ENCODE measurements around the gene TMEM170A. TPM values are rescaled to one million over a fixed set of nuclear protein-coding genes. Genes with fewer than 3 reads are reported as not detected.
"Not testable (repeated sequence)": the region's sequence is repeated elsewhere in the genome, so short reads cannot be mapped to it uniquely, and the experiment has no call there.

Gene TMEM170A, protein sequence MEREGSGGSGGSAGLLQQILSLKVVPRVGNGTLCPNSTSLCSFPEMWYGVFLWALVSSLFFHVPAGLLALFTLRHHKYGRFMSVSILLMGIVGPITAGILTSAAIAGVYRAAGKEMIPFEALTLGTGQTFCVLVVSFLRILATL
- 10 to 100 TPM; 50.7 to 54.3 TPM for total RNA-seq
- polyA plus RNA-seq = 10 to 100 TPM; 40.6 to 44.1 TPM

DNA sequence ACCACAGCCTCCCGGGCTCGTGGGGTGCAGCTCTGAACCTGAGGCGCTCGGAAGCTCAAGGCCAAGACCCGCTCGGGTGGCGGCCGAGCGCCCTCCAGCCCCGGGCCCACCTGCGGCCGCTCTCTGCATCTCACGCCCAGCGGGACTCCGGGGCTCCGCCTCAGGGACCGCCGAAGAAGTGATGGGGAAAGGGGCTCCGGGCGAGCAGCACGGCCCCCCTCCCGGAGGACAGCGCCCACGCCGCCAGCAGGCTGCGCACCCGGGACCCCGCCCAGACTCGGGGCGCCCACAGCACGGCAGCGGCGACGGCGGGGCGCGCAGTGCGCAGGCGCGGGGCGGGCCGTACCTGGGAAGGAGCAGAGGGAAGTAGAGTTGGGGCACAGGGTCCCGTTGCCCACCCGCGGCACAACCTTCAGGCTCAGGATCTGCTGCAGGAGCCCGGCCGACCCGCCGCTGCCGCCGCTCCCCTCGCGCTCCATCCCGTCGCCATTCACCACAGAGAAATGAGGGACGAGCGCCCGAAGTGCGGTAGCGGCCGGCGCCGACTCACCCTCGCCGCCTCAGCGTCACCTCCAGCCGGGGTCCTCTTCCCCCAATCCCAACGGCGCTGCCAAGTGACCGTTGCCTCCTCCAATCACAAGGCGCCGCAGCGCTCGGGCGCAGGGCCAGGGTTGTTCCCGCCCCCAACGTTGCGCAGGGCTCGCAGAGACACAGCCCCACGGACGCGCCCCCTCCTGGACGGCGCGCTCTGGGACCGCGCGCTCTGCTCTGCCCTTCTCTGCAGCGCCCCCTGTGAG is at the start of gene TMEM170A:
Gene TMEM170A (minus strand): TSS at position 568 of the 797 bp plus-strand sequence. CDS start 89 bp downstream, at position 479.
- Histone ChIP-seq H3K36me3 (ENCODE audit: insufficient read depth, low read length) (no peaks in the 10 kb centered on the region), H3K9me3 (ENCODE audit: control insufficient read depth in 1 of 2, low read length in 2 of 2) (no peaks in the 10 kb centered on the region), H3K4me3 (ENCODE audit: low read length in 2 of 2) (peak within 1 kb of the TSS; percentile 47 to 91), H3K27me3 (ENCODE audit: insufficient read depth, low read length) (no peaks in the 10 kb centered on the region), H3K27ac (ENCODE audit: low read depth, low read length) (peak within 1 kb of the TSS; percentile 90), H3K4me1 (ENCODE audit: insufficient read depth, low read length) (peaks cover 40% of the 10 kb centered on the region)
- intact Hi-C loops (cut with micrococcal nuclease) = loop anchor here (1.0 to 5.0 kb wide), 11 partner anchors 31 to 1728 kb away; partner anchors contain the start of genes ADAT1, CFDP1, GABARAPL2 and KARS1
- ChIA-PET CTCF (ENCODE audit: partially characterized antibody) (interaction anchor here (0.6 to 5.0 kb wide), 29 partner anchors 9 to 313 kb away, joined by 3 to 56 read pairs (median 5); partner anchors contain the start of genes CFDP1, GABARAPL2, KARS1 and TERF2IP), POLR2A (ENCODE audit: partially characterized antibody) (interaction anchor here (0.6 to 4.1 kb wide), 11 partner anchors 20 to 797 kb away, joined by 3 to 56 read pairs (median 4); partner anchors contain the start of genes ADAT1, CFDP1, KARS1 and TERF2IP)
- peaks cover 9 to 13% of the 10 kb centered on the region in 2 donors for H3K36me3 Mint-ChIP-seq
- no peaks in the 10 kb centered on the region for H3K9me3 Mint-ChIP-seq
- peak within 1 kb of the TSS; percentile 88 to 98 (median 97) for H3K27ac Mint-ChIP-seq
- DNase-seq = peak; percentile 97 to 99 (median 98)
- peaks cover 33 to 50% (median 42%) of the 10 kb centered on the region in 4 donors for H3K4me1 Mint-ChIP-seq
- H3K27me3 Mint-ChIP-seq = no peaks in the 10 kb centered on the region
- peak within 1 kb of the TSS; percentile 91 to 98 (median 95) for H3K4me3 Mint-ChIP-seq

DNA sequence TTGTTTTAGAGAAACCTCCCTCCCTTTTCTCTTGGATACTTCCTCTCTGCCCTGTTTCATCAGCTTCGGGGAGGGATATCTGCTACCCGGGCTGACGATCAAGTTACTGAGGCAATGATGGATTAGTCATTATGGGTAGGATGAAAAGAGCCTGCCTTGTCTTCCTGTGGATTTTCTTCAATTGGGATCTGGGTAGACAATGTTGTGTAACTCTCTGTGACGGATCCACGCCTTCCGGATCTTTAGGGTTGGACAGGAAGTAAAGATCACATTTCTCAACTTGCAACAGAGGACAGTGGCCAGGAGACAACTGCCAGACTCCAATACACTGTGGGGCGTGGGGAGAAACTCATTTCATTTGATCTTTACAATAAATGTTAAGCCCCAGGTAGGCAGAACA is 42.1 kb upstream of the TMEM170A start:
- no peak overlapping the region for H3K27ac ChIP-seq (ENCODE audit: low read depth, low read length)
- CTCF ChIA-PET (ENCODE audit: partially characterized antibody) = interaction anchor here (0.7 kb wide), 1 partner anchor 10 kb away, joined by 5 read pairs; no protein-coding TSS in a partner anchor
- peaks cover 10 to 17% of the 10 kb centered on the region in 2 donors for H3K27me3 Mint-ChIP-seq

DNA sequence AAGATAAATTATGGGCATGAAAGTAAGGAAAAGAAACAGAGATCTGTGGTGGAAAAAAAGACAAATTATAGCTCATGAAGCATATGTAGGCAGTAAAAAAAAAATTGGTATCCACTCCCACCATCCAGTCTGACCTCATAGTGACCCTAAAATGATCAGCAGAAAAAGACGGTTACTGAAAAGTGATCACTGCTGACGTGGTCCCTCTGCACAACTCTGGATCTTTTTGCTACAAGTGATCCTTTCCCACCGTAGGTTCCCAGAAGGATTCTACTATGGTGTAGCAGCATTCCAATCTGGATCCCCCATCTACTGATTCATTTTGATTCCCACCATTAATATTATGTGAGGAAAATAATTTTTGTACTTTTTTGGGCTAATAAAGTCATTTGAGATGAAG is 41.6 kb upstream of the TMEM170A start:
- intact Hi-C loops (cut with micrococcal nuclease) = no loop called here
- ChIA-PET CTCF (ENCODE audit: partially characterized antibody) (interaction anchor here (0.7 to 1.1 kb wide), 2 partner anchors 9 to 258 kb away, joined by 3 to 5 read pairs; no protein-coding TSS in a partner anchor), POLR2A (ENCODE audit: partially characterized antibody) (no interaction called here)
- H3K36me3 ChIP-seq (ENCODE audit: insufficient read depth, low read length) = no peaks in the 10 kb centered on the region
- no peak overlapping the region for H3K27ac ChIP-seq (ENCODE audit: low read depth, low read length)
- peaks cover 10 to 17% of the 10 kb centered on the region in 2 donors for H3K27me3 Mint-ChIP-seq
- H3K36me3 Mint-ChIP-seq = no peaks in the 10 kb centered on the region
- no peaks in the 10 kb centered on the region for H3K27me3 ChIP-seq (ENCODE audit: insufficient read depth, low read length)
- H3K4me3 Mint-ChIP-seq = no peak overlapping the region
- DNase-seq = no peak
- no peaks in the 10 kb centered on the region for H3K4me1 ChIP-seq (ENCODE audit: insufficient read depth, low read length)
- H3K27ac Mint-ChIP-seq = no peak overlapping the region
- H3K9me3 Mint-ChIP-seq = no peaks in the 10 kb centered on the region
- H3K4me1 Mint-ChIP-seq = no peaks in the 10 kb centered on the region
- no peaks in the 10 kb centered on the region for H3K9me3 ChIP-seq (ENCODE audit: control insufficient read depth in 1 of 2, low read length in 2 of 2)
- no peak overlapping the region for H3K4me3 ChIP-seq (ENCODE audit: low read length in 2 of 2)

More for the DNA sequence above, 42.1 kb upstream of the TMEM170A start:
- no peaks in the 10 kb centered on the region for H3K36me3 ChIP-seq (ENCODE audit: insufficient read depth, low read length)
- H3K4me1 Mint-ChIP-seq = no peaks in the 10 kb centered on the region
- H3K27me3 ChIP-seq (ENCODE audit: insufficient read depth, low read length) = no peaks in the 10 kb centered on the region
- H3K9me3 Mint-ChIP-seq = no peaks in the 10 kb centered on the region
- no peak overlapping the region for H3K4me3 Mint-ChIP-seq
- H3K4me1 ChIP-seq (ENCODE audit: insufficient read depth, low read length) = no peaks in the 10 kb centered on the region
- H3K36me3 Mint-ChIP-seq = no peaks in the 10 kb centered on the region
- no peak overlapping the region for H3K27ac Mint-ChIP-seq
- POLR2A ChIA-PET (ENCODE audit: partially characterized antibody) = no interaction called here
- DNase-seq = no peak
- H3K9me3 ChIP-seq (ENCODE audit: control insufficient read depth in 1 of 2, low read length in 2 of 2) = no peaks in the 10 kb centered on the region
- intact Hi-C loops (cut with micrococcal nuclease) = no loop called here
- no peak overlapping the region for H3K4me3 ChIP-seq (ENCODE audit: low read length in 2 of 2)

DNA sequence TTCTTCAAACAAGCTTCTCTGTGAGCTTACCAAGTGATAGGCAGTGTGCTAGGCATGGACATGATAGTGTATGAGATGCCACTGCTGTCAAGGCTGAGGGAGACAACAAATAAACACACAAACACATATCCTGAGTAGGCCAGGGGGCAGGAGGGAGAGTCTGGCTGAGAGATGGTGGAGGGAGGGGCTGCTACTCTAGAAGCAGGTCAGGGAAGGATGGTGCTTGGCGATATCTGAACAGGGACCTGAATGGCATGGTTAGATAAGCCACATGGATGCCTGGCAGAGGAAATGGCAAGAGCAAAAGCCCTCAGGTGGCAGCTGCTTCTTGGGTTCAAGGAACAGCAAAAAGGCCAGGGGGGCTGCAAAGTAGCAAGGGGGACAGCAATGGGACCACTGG is 39.3 kb upstream of the TMEM170A start:
- intact Hi-C loops (cut with micrococcal nuclease) = no loop called here
- H3K9me3 Mint-ChIP-seq = no peaks in the 10 kb centered on the region
- DNase-seq = no peak
- Histone ChIP-seq H3K27me3 (ENCODE audit: insufficient read depth, low read length) (no peaks in the 10 kb centered on the region), H3K4me3 (ENCODE audit: low read length in 2 of 2) (no peak overlapping the region), H3K9me3 (ENCODE audit: control insufficient read depth in 1 of 2, low read length in 2 of 2) (no peaks in the 10 kb centered on the region), H3K36me3 (ENCODE audit: insufficient read depth, low read length) (no peaks in the 10 kb centered on the region), H3K27ac (ENCODE audit: low read depth, low read length) (no peak overlapping the region), H3K4me1 (ENCODE audit: insufficient read depth, low read length) (no peaks in the 10 kb centered on the region)
- peaks cover 11 to 20% of the 10 kb centered on the region in 2 donors for H3K27me3 Mint-ChIP-seq
- CTCF ChIA-PET (ENCODE audit: partially characterized antibody) = interaction anchor here (0.6 to 0.8 kb wide), 2 partner anchors 14 to 37 kb away, joined by 5 to 7 read pairs; no protein-coding TSS in a partner anchor
- POLR2A ChIA-PET (ENCODE audit: partially characterized antibody) = no interaction called here
- H3K4me1 Mint-ChIP-seq = no peaks in the 10 kb centered on the region
- H3K27ac Mint-ChIP-seq = peak overlapping the region in 1 of 7 donors; percentile 57
- H3K4me3 Mint-ChIP-seq = no peak overlapping the region
- no peaks in the 10 kb centered on the region for H3K36me3 Mint-ChIP-seq

DNA sequence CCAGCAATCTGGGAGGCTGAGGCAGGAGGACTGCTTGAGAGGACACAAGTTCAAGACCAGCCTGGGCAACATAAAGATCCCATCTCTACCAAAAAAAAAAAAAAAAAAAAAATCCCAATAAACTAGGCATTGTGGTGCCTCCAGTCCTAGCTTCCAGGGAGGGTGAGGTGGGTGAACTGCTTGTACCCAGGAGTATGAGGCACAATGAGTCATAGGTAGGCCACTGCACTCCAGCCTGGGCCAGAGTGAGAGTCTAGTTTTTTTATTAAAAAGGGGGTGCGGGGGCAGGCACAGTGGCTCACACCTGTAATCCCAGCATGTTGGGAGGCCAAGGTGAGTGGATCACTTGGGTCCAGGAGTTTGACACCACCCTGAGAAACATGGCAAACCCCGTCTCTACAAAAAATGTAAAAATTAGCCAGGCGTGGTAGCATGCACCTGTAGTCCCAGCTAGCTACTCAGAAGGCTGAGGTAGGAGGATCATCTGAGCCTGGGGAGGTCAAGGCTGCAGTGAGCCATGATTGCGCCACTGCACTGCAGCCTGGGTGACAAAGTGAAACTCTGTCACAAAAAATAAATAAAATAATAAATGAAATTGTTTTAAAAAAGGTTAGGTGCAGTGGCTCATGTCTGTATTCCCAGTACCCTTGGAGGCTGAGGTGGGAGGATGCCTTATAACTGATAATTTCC is 38.6 kb upstream of the TMEM170A start:
- H3K27ac ChIP-seq (ENCODE audit: low read depth, low read length) = no peak overlapping the region
- H3K4me3 ChIP-seq (ENCODE audit: low read length in 2 of 2) = no peak overlapping the region
- ChIA-PET POLR2A (ENCODE audit: partially characterized antibody) (no interaction called here), CTCF (ENCODE audit: partially characterized antibody) (interaction anchor here (0.8 to 1.6 kb wide), 3 partner anchors 14 to 31 kb away, joined by 4 to 6 read pairs (median 5); no protein-coding TSS in a partner anchor)
- no peaks in the 10 kb centered on the region for H3K4me1 ChIP-seq (ENCODE audit: insufficient read depth, low read length)
- peaks cover 10 to 16% of the 10 kb centered on the region in 2 donors for H3K27me3 Mint-ChIP-seq
- H3K27me3 ChIP-seq (ENCODE audit: insufficient read depth, low read length) = no peaks in the 10 kb centered on the region
- H3K9me3 Mint-ChIP-seq = no peaks in the 10 kb centered on the region
- H3K36me3 ChIP-seq (ENCODE audit: insufficient read depth, low read length) = no peaks in the 10 kb centered on the region
- H3K4me3 Mint-ChIP-seq = no peak overlapping the region
- no peak for DNase-seq
- no peaks in the 10 kb centered on the region for H3K36me3 Mint-ChIP-seq
- H3K9me3 ChIP-seq (ENCODE audit: control insufficient read depth in 1 of 2, low read length in 2 of 2) = no peaks in the 10 kb centered on the region
- no peak overlapping the region for H3K27ac Mint-ChIP-seq
- intact Hi-C loops (cut with micrococcal nuclease) = no loop called here
- no peaks in the 10 kb centered on the region for H3K4me1 Mint-ChIP-seq

DNA sequence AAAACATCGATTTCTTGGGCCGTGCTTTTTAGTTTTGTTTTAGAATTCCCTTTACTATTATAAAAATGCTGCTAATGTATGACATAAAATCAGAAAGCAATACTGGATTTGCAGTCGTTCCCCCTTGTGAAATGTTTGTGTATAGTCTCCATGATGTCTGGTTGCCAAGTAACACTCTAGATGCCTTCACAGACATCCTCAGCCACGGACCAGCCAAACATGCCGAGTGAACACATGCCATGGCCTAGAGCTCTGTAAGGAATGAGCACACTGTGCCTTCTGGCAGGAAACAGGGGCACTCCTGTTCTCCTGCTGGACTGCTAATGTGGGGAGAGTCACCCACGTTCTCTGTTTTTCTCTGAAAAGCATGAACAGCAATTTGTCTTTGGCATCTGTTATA is 37.3 kb upstream of the TMEM170A start:
- peaks cover 6 to 11% of the 10 kb centered on the region in 2 donors for H3K27me3 Mint-ChIP-seq
- intact Hi-C loops (cut with micrococcal nuclease); H3K36me3 ChIP-seq (ENCODE audit: insufficient read depth, low read length); H3K27ac Mint-ChIP-seq; H3K9me3 ChIP-seq (ENCODE audit: control insufficient read depth in 1 of 2, low read length in 2 of 2); H3K4me1 Mint-ChIP-seq; DNase-seq; H3K27ac ChIP-seq (ENCODE audit: low read depth, low read length); H3K4me3 Mint-ChIP-seq; H3K27me3 ChIP-seq (ENCODE audit: insufficient read depth, low read length); H3K4me1 ChIP-seq (ENCODE audit: insufficient read depth, low read length); H3K4me3 ChIP-seq (ENCODE audit: low read length in 2 of 2); H3K36me3 Mint-ChIP-seq; H3K9me3 Mint-ChIP-seq; POLR2A ChIA-PET (ENCODE audit: partially characterized antibody): not testable (repeated sequence)
- CTCF ChIA-PET (ENCODE audit: partially characterized antibody) = interaction anchor here (1.6 kb wide), 1 partner anchor 15 kb away, joined by 6 read pairs; no protein-coding TSS in a partner anchor

DNA sequence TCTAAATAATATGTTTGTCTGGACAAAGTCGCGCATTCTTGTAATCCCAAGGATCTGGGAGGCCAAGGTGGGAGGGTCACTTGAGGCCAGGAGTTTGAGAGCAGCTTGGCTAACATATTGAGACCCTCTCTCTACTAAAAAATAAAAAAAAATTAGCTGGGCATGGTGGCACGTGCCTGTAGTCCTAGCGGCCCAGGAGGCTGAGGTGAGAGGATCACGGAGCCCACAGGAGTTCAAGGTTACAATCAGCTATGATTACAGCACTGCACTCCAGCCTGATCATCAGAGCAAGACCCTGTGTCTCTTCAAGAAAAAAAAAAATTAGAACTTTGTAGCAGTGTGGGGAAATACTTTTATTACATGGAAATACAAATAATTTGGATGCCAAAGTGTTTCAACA is 36.9 kb upstream of the TMEM170A start:
- ChIA-PET POLR2A (ENCODE audit: partially characterized antibody) (no interaction called here), CTCF (ENCODE audit: partially characterized antibody) (no interaction called here)
- H3K4me3 Mint-ChIP-seq = no peak overlapping the region
- Histone ChIP-seq H3K36me3 (ENCODE audit: insufficient read depth, low read length) (no peaks in the 10 kb centered on the region), H3K27me3 (ENCODE audit: insufficient read depth, low read length) (no peaks in the 10 kb centered on the region), H3K4me3 (ENCODE audit: low read length in 2 of 2) (no peak overlapping the region), H3K9me3 (ENCODE audit: control insufficient read depth in 1 of 2, low read length in 2 of 2) (no peaks in the 10 kb centered on the region), H3K4me1 (ENCODE audit: insufficient read depth, low read length) (no peaks in the 10 kb centered on the region), H3K27ac (ENCODE audit: low read depth, low read length) (no peak overlapping the region)
- DNase-seq = no peak
- H3K27ac Mint-ChIP-seq = no peak overlapping the region
- H3K4me1 Mint-ChIP-seq = no peaks in the 10 kb centered on the region
- H3K36me3 Mint-ChIP-seq = no peaks in the 10 kb centered on the region
- intact Hi-C loops (cut with micrococcal nuclease) = no loop called here
- H3K9me3 Mint-ChIP-seq = no peaks in the 10 kb centered on the region
- peaks cover 9 to 11% of the 10 kb centered on the region in 2 donors for H3K27me3 Mint-ChIP-seq
